Heart right ventricle (tissue), 16 donors: ENCODE measurements around the gene SHANK1. TPM values are rescaled to one million over a fixed set of nuclear protein-coding genes. Genes with fewer than 3 reads are reported as not detected.

Experiments used
- ATAC-seq, 8 donors: fragments of 200-7000 bp; cut with Tn5 transposase; one replicate each; pipeline ENCODE4 v1.9.1; 2020; ENCODE audit warnings: mild to moderate bottlenecking in 8 of 8, moderate library complexity in 8 of 8, moderate number of reproducible peaks in 1 of 8
- DNase-seq, 2 donors: peaks; one replicate each; pipeline ENCODE4 v3.0.0-alpha.2; 2020
- H3K27ac ChIP-seq, 10 donors: fragments of 200-600 bp; sonication (generic) in 2 of 10; one replicate each; pipeline versions ENCODE4 v1.5.0 to v1.8.0; 2020 to 2022; ENCODE audit warnings: mild to moderate bottlenecking in 3 of 10
- H3K27me3 ChIP-seq, 7 donors: fragments of 200-600 bp; one replicate each; pipeline ENCODE4 v1.8.0; 2021 to 2022; ENCODE audit warnings: mild to moderate bottlenecking in 2 of 7
- H3K36me3 ChIP-seq, 9 donors: fragments of 200-600 bp; sonication (generic) in 1 of 9; one replicate each; pipeline versions ENCODE4 v1.5.0 to v1.8.0; 2020 to 2022; ENCODE audit warnings: mild to moderate bottlenecking in 2 of 9
- H3K4me1 ChIP-seq, 9 donors: fragments of 200-600 bp; sonication (generic) in 1 of 9; one replicate each; pipeline versions ENCODE4 v1.5.0 to v1.8.0; 2020 to 2022; ENCODE audit warnings: mild to moderate bottlenecking in 4 of 9
- H3K4me3 ChIP-seq, 10 donors: fragments of 200-600 bp; sonication (generic) in 2 of 10; one replicate each; pipeline versions ENCODE4 v1.5.0 to v1.8.0; 2020 to 2022; ENCODE audit warnings: mild to moderate bottlenecking in 7 of 10, moderate library complexity in 2 of 10
- H3K9me3 ChIP-seq, 11 donors: fragments of 200-600 bp in 10 of 11; sonication (generic) in 2 of 11; one replicate each; pipeline versions ENCODE4 v1.5.0 to v1.8.0; 2013 to 2022; ENCODE audit warnings: mild to moderate bottlenecking in 2 of 11, control low read depth in 1 of 11, moderate library complexity in 1 of 11
- WGBS, 2 donors: extraction: QIAGEN DNeasy Blood & Tissue Kit; methylation state at CpG; one replicate each; pipeline ENCODE4 v1.1.7; 2013; ENCODE audit warnings: inconsistent platforms in 1 of 2; 5-methylcytosine and 5-hydroxymethylcytosine counted together
- intact Hi-C, 10 donors: fragments of 100-400 bp; cut with DNase I; formaldehyde crosslinking; loops; one replicate each; pipeline versions ENCODE4 v1.11.1 to v1.14.2; 2022
- polyA plus RNA-seq, 2 donors: library from polyadenylated mRNA; stranded (reverse); fragments of 200-250 nt; gene quantifications; one replicate each; pipeline ENCODE4 v1.2.3, GENCODE V29; 2013
- total RNA-seq, 10 donors: library from RNA; stranded (reverse); fragmentation: NEBNext Ultra II Directional in 3 of 10; extraction: Animal tissue kit (Norgen Biotek cat#: 25700) in 3 of 10; gene quantifications; one replicate each; pipeline versions ENCODE4 v1.2.1 to v1.2.4, GENCODE V29; 2021 to 2023
- TF ChIP-seq, protein P1 (sequence below), 9 donors: fragments of 200-600 bp; sonication (generic) in 2 of 9; IDR thresholded peaks; one replicate each; pipeline versions ENCODE4 v1.5.0 to v1.8.0; 2021 to 2022; ENCODE audit warnings: antibody characterized with exemption in 9 of 9, mild to moderate bottlenecking in 5 of 9, moderate library complexity in 1 of 9
- donor health status: Arrhythmogenic right ventricular cardiomyopathy.
- donor health status: ischemic (EF 13 %, LVEDD 7.1; RV severe dilation, severe dysfunction).
- donor health status: healthy with polysubstance abuse.
- donor health status: DM: no; HTN: yes; CAD: no.
- donor health status: DM: no; HTN: no; CAD: no.
- donor health status: ischemic (EF 25% LVEDD 6.9; RV normal size, moderate dysfunction).
- donor health status: ischemic (EF 25% LVEDD 5.7; RV mildly dilated, moderate dysfunction).
- donor health status: healthy.
- donor health status: DM: yes; HTN: yes; CAD: no.
- donor health status: Ischemic cardiomyopathy.
- donor health status: ischemic (EF 35%, LVEDD 5.7; RV mildly dilated, moderate dysfunction).
- donor health status: nonischemic (EF 11% LVEDD 7.7; RV severe dilation, severe dysfunction).
- donor health status: DM: yes; HTN: yes; CAD: no.
- donor health status: PGD.
- donor health status: ischemic (EF 29% LVEDD 5.4; RV normal size, mild dysfunction).
- donor health status: nonischemic (EF 23%, LVEDD 6.1; RV moderate dilation, normal function).

SHANK1 gene
- total and polyA plus RNA-seq, 12 donors: 0.07 to 1.5 (median 0.37) TPM; not detected in 1

DNA sequence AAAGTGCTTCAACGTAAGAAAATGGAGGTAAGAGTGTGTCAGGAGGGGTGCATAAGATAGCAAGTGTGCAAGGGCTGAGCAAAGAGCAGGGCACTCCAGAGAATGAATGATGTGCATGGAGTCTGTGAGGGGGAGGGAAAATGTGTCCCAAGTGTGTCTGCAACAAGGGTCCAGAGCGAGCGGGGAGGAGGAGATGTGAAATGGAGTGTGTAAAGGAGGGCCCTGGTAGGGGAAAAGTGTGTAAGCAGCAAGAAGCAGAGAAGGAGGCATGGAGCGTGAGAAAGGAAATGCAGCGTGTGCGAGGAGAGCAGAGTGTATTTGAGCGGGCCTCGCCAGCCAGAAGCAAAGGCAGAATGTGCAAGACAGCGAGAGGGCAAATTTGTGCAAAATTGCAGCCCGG lies 58.6 kb downstream of the SHANK1 start:
- Histone ChIP-seq H3K9me3 (no peaks in the 10 kb centered on the region), H3K36me3 (no peaks in the 10 kb centered on the region), H3K4me1 (peaks cover 0 to 19% (median 12%) of the 10 kb centered on the region in 9 donors), H3K27ac (no peak overlapping the region), H3K27me3 (peaks cover 5 to 88% (median 82%) of the 10 kb centered on the region in 7 donors), H3K4me3 (no peak overlapping the region)
- ATAC-seq (no peak), DNase-seq (no peak)
- intact Hi-C loops: no loop called here
- TF ChIP-seq, protein P1, sequence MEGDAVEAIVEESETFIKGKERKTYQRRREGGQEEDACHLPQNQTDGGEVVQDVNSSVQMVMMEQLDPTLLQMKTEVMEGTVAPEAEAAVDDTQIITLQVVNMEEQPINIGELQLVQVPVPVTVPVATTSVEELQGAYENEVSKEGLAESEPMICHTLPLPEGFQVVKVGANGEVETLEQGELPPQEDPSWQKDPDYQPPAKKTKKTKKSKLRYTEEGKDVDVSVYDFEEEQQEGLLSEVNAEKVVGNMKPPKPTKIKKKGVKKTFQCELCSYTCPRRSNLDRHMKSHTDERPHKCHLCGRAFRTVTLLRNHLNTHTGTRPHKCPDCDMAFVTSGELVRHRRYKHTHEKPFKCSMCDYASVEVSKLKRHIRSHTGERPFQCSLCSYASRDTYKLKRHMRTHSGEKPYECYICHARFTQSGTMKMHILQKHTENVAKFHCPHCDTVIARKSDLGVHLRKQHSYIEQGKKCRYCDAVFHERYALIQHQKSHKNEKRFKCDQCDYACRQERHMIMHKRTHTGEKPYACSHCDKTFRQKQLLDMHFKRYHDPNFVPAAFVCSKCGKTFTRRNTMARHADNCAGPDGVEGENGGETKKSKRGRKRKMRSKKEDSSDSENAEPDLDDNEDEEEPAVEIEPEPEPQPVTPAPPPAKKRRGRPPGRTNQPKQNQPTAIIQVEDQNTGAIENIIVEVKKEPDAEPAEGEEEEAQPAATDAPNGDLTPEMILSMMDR (IDR thresholded peaks at IDR 0.05): no peak
- WGBS, 2 donors: 76 to 82% methylated on average over 10 of the region's 10 CpGs

GRCh38 chr19:50660088-50660366 lies 59.6 kb downstream of the SHANK1 start:
- Histone ChIP-seq H3K27me3 (peaks cover 5 to 85% (median 80%) of the 10 kb centered on the region in 7 donors), H3K4me1 (peaks cover 0 to 18% (median 11%) of the 10 kb centered on the region in 9 donors), H3K36me3 (no peaks in the 10 kb centered on the region), H3K4me3 (no peak overlapping the region), H3K27ac (no peak overlapping the region), H3K9me3 (peaks cover 0 to 8% (median 0%) of the 10 kb centered on the region in 11 donors)
- TF ChIP-seq, protein P1 (IDR thresholded peaks at IDR 0.05): no peak
- WGBS, 2 donors: 19 to 21% methylated on average over 5 to 6 of the region's 6 CpGs
- intact Hi-C loops: no loop called here
- ATAC-seq (no peak), DNase-seq (no peak)

- peak overlapping the region in 5 of 10 donors; percentile 30 to 45 (median 39) for H3K4me3 ChIP-seq
- TF ChIP-seq, protein P1 (IDR thresholded peaks at IDR 0.05): no peak
These were observed 60.1 kb downstream of the SHANK1 start for GRCh38 chr19:50659318-50660087.

DNA sequence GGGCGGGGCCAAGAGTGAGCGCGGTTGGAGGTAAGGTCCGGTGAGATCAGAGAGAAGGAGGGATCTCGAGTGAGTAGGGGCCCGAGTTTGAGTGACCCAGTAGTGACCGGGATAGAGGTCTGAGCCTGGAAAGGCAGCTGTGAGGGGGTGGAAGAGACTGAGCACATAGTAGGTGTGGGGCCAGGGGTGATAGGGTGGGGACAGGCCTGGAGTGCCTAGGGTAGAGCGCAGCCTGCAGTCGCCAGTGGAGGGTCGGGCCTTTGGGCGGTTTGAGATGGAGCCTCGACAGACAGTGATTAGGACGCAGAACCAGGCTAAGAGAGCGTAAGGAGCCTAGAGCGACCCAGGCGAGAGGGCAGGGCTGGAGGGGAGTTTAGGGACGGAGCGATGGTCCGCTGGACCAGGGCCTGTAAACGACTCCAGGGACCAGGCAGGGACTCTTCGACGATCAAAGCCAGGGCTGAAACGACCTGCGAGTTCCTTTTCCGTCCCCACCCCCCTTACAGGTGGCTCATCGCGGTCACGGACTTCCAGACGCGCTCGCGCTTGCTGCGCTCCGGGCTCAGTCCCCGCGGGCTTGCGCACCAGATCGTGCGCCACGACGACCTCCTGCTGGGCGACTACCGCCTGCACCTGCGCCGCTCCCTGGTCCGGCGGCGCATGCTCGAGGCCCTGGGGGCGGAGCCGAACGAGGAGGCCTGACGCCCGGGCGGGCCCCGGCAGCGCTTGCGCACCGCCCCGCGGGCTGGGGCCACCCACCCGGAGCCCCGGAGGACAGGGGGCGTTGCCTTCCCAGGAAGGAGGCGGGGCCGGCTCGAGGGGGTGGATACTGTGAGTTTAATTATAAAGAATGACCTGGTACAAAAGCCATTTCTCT lies 60.9 kb downstream of the SHANK1 start:
- peak; percentile 66 to 89 (median 77) for ATAC-seq
- 1 to 2% methylated on average over 65 to 67 of the region's 67 CpGs for WGBS, 2 donors

More at GRCh38 chr19:50659318-50660087, 60.1 kb downstream of the SHANK1 start:
- WGBS, 2 donors: 2% methylated on average over 36 of the region's 37 CpGs
- no peaks in the 10 kb centered on the region for H3K36me3 ChIP-seq
- H3K9me3 ChIP-seq: peaks cover 0 to 12% (median 0%) of the 10 kb centered on the region in 11 donors
- DNase-seq (no peak), ATAC-seq (no peak)
- H3K4me1 ChIP-seq: peaks cover 0 to 18% (median 11%) of the 10 kb centered on the region in 9 donors
- H3K27me3 ChIP-seq: peaks cover 5 to 82% (median 76%) of the 10 kb centered on the region in 7 donors
- H3K27ac ChIP-seq: no peak overlapping the region
- intact Hi-C loops: no loop called here

More for the DNA sequence above, 60.9 kb downstream of the SHANK1 start:
- TF ChIP-seq, protein P1 (IDR thresholded peaks at IDR 0.05): no peak
- Histone ChIP-seq H3K36me3 (no peaks in the 10 kb centered on the region), H3K9me3 (peaks cover 0 to 12% (median 0%) of the 10 kb centered on the region in 11 donors), H3K4me1 (peaks cover 0 to 18% (median 11%) of the 10 kb centered on the region in 9 donors), H3K27me3 (peaks cover 5 to 77% (median 73%) of the 10 kb centered on the region in 7 donors), H3K4me3 (peak overlapping the region; percentile 16 to 45 (median 34)), H3K27ac (peak overlapping the region in 4 of 10 donors; percentile 20 to 66 (median 52))
- intact Hi-C loops: no loop called here
- DNase-seq: peak; percentile 53 to 68
